HepG2 (cell line): ENCODE data around the gene SERPINA3. TPM values are rescaled to one million over a fixed set of nuclear protein-coding genes. Genes with fewer than 3 reads are reported as not detected.

Experiments used
- BHLHE40 ChIP-seq: IDR thresholded peaks from 2 replicates; pipeline ENCODE4 v1.6.1; 2011; ENCODE audit warnings: low read length, improper control_type of control experiment
- CBFB ChIP-seq: sonication (generic); formaldehyde crosslinking; IDR thresholded peaks from 2 replicates; pipeline ENCODE4 v1.4.0; 2020; ENCODE audit warnings: missing genetic modification reagents
- CENPBD1 ChIP-seq: sonication (generic); formaldehyde crosslinking; IDR thresholded peaks from 2 replicates; pipeline ENCODE4 v1.8.0; 2022; ENCODE audit warnings: missing genetic modification reagents, low read depth, mild to moderate bottlenecking, borderline replicate concordance
- ELF3 ChIP-seq: IDR thresholded peaks from 2 replicates; pipeline ENCODE4 v1.6.1; 2016; ENCODE audit warnings: missing genetic modification reagents, missing compliant biosample characterization
- FOXO4 ChIP-seq: sonication (generic); formaldehyde crosslinking; conservative IDR thresholded peaks from 2 replicates; pipeline ENCODE4 v1.8.1; 2023; ENCODE audit warnings: missing genetic modification reagents
- MEIS2 ChIP-seq: sonication (generic); formaldehyde crosslinking; IDR thresholded peaks from 2 replicates; pipeline ENCODE4 v1.9.0; 2021; ENCODE audit warnings: mild to moderate bottlenecking, missing genetic modification reagents
- RNF2 ChIP-seq: fragments of 450-650 bp; conservative IDR thresholded peaks from 2 replicates; pipeline ENCODE4 v1.6.1; 2016; ENCODE audit warnings: low read depth
- SETDB1 ChIP-seq: sonication (generic); formaldehyde crosslinking; IDR thresholded peaks from 2 replicates; pipeline ENCODE4 v1.5.1; 2020; ENCODE audit warnings: missing genetic modification reagents, mild to moderate bottlenecking, borderline replicate concordance
- ZNF234 ChIP-seq: sonication (generic); formaldehyde crosslinking; conservative IDR thresholded peaks from 2 replicates; pipeline ENCODE4 v1.5.1; 2020; ENCODE audit warnings: mild to moderate bottlenecking, missing genetic modification reagents
- ZNF326 ChIP-seq: sonication (generic); formaldehyde crosslinking; IDR thresholded peaks from 2 replicates; pipeline ENCODE4 v1.4.0; 2020; ENCODE audit warnings: missing genetic modification reagents, borderline replicate concordance
- ZNF337 ChIP-seq: sonication (generic); formaldehyde crosslinking; IDR thresholded peaks from 2 replicates; pipeline ENCODE4 v1.5.1; 2020; ENCODE audit warnings: missing genetic modification reagents, low read depth, mild to moderate bottlenecking, borderline replicate concordance
- ZNF33A ChIP-seq: sonication (generic); formaldehyde crosslinking; IDR thresholded peaks from 2 replicates; pipeline ENCODE4 v1.5.1; 2020; ENCODE audit warnings: missing genetic modification reagents, mild to moderate bottlenecking, moderate library complexity, borderline replicate concordance
- ZNF468 ChIP-seq: sonication (generic); formaldehyde crosslinking; IDR thresholded peaks from 2 replicates; pipeline ENCODE4 v1.8.0; 2022; ENCODE audit warnings: mild to moderate bottlenecking, moderate library complexity, missing genetic modification reagents
- ZNF510 ChIP-seq: sonication (generic); formaldehyde crosslinking; IDR thresholded peaks from 2 replicates; pipeline ENCODE4 v1.4.0; 2020; ENCODE audit warnings: low read depth, mild to moderate bottlenecking, missing genetic modification reagents
- ZNF597 ChIP-seq: sonication (generic); formaldehyde crosslinking; IDR thresholded peaks from 2 replicates; pipeline ENCODE4 v1.5.0; 2020; ENCODE audit warnings: missing genetic modification reagents
- ZNF652 ChIP-seq: IDR thresholded peaks from 2 replicates; pipeline ENCODE4 v1.6.1; 2016; ENCODE audit warnings: low read depth, borderline replicate concordance
- ZSCAN30 ChIP-seq: sonication (generic); formaldehyde crosslinking; IDR thresholded peaks from 2 replicates; pipeline ENCODE4 v1.5.0; 2020; ENCODE audit warnings: mild to moderate bottlenecking, missing genetic modification reagents
- polyA plus RNA-seq, 8 experiments: library from polyadenylated mRNA; depleted of rRNA in 3 of 8; stranded (reverse) in 7 of 8; unstranded in 1 of 8; fragments of >200 nt; fragmentation: Illumina TruSeq in 4 of 8; extraction: Trizol in 4 of 8; gene quantifications; 2 replicates each; pipeline versions ENCODE4 v1.2.1 to v1.2.3, GENCODE V29; 2011 to 2016; ENCODE audit warnings: low read depth in 4 of 8, missing spikeins in 1 of 8, mixed read lengths in 1 of 8; ENCODE audit not compliant: insufficient read depth in 1 of 8
- total RNA-seq, 5 experiments: library from RNA; depleted of rRNA; stranded (reverse); fragments of >200 nt; fragmentation: Illumina TruSeq; extraction: Trizol; gene quantifications; 2 replicates each; pipeline ENCODE4 v1.2.3, GENCODE V29; 2016; ENCODE audit warnings: low read depth in 1 of 5
- TF ChIP-seq, protein P1 (sequence below): sonication (generic); formaldehyde crosslinking; IDR thresholded peaks from 2 replicates; pipeline ENCODE4 v1.5.0; 2020; ENCODE audit warnings: missing genetic modification reagents, mild to moderate bottlenecking, borderline replicate concordance
- TF ChIP-seq, protein P2 (sequence below): sonication (generic); formaldehyde crosslinking; IDR thresholded peaks from 2 replicates; pipeline ENCODE4 v1.5.1; 2020; ENCODE audit warnings: missing genetic modification reagents, mild to moderate bottlenecking, borderline replicate concordance

SERPINA3 gene
- total and polyA plus RNA-seq, 2 of the 13 experiments (the other 11 are each of a cell fraction or from before 2014, with no cell fraction given): 825 to 2,200 TPM

GRCh38 chr14:94593749-94594431, 18.3 kb upstream of the SERPINA3 start (continued):
- TF ChIP-seq ZNF597 (no peak), ZNF234 (no peak), ZNF468 (CRISPR knock-in tag) (no peak), ZNF510 (CRISPR knock-in tag) (peak; percentile 77; the same call in 1 of the 2 replicates), CENPBD1 (CRISPR knock-in tag) (peak; percentile 98), BHLHE40 (peak; percentile 68), ELF3 (CRISPR knock-in tag) (peak; percentile 96), FOXO4 (CRISPR knock-in tag) (no peak), MEIS2 (CRISPR knock-in tag) (peak; percentile 95), SETDB1 (CRISPR knock-in tag) (no peak), ZNF326 (no peak; the same call in 1 of the 2 replicates), ZNF33A (CRISPR knock-in tag) (peak; percentile 94; the same call in 1 of the 2 replicates), CBFB (CRISPR knock-in tag) (peak; percentile 89), ZNF652 (CRISPR knock-in tag) (peak; percentile 72; the same call in 1 of the 2 replicates), ZSCAN30 (CRISPR knock-in tag) (no peak; the same call in 1 of the 2 replicates), RNF2 (0 out of 2 replicates have a peak, but pooled peaks have one; percentile 28), ZNF337 (no peak)
- TF ChIP-seq, protein P1, sequence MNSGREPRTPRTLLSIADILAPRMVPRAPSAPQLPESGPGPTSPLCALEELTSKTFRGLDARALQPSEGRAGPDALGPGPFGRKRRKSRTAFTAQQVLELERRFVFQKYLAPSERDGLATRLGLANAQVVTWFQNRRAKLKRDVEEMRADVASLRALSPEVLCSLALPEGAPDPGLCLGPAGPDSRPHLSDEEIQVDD (CRISPR knock-in tag): peak; percentile 26; the same call in 1 of the 2 replicates
- TF ChIP-seq, protein P2, sequence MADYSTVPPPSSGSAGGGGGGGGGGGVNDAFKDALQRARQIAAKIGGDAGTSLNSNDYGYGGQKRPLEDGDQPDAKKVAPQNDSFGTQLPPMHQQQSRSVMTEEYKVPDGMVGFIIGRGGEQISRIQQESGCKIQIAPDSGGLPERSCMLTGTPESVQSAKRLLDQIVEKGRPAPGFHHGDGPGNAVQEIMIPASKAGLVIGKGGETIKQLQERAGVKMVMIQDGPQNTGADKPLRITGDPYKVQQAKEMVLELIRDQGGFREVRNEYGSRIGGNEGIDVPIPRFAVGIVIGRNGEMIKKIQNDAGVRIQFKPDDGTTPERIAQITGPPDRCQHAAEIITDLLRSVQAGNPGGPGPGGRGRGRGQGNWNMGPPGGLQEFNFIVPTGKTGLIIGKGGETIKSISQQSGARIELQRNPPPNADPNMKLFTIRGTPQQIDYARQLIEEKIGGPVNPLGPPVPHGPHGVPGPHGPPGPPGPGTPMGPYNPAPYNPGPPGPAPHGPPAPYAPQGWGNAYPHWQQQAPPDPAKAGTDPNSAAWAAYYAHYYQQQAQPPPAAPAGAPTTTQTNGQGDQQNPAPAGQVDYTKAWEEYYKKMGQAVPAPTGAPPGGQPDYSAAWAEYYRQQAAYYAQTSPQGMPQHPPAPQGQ (CRISPR knock-in tag): peak; percentile 40; the same call in 1 of the 2 replicates
